SW 1271 (cell line): ENCODE data around the gene AGAP2.
"Not testable (repeated sequence)": the region's sequence is repeated elsewhere in the genome, so short reads cannot be mapped to it uniquely, and the experiment has no call there.

Source experiments
- DNase-seq, 2 experiments: peaks; one replicate each; lab custom pipeline; 2025; lab: John Stamatoyannopoulos, UW

The AGAP2 gene

GRCh38 chr12:57722716-57723629 is 15.6 kb downstream of the AGAP2 start:
- no peak for DNase-seq

- not testable (repeated sequence) for DNase-seq
Observed at GRCh38 chr12:57721846-57722608, 16.5 kb downstream of the AGAP2 start.

GRCh38 chr12:57720606-57721595 is 17.6 kb downstream of the AGAP2 start:
- no peak for DNase-seq

- no peak for DNase-seq
Observed at GRCh38 chr12:57719777-57720605, 18.6 kb downstream of the AGAP2 start.

- no peak for DNase-seq
Observed at GRCh38 chr12:57718641-57719528, 19.7 kb downstream of the AGAP2 start.

GRCh38 chr12:57717846-57718640 is 20.5 kb downstream of the AGAP2 start:
- DNase-seq, result no peak

GRCh38 chr12:57717131-57717530 is 21.4 kb downstream of the AGAP2 start:
- DNase-seq, result no peak

GRCh38 chr12:57716305-57716704 is 22.2 kb downstream of the AGAP2 start:
- no peak for DNase-seq

- no peak for DNase-seq
Observed at GRCh38 chr12:57715786-57716185, 22.8 kb downstream of the AGAP2 start.

- DNase-seq, result not testable (repeated sequence)
Observed at GRCh38 chr12:57715036-57715748, 23.4 kb downstream of the AGAP2 start.

GRCh38 chr12:57713209-57713608 is 25.3 kb downstream of the AGAP2 start:
- DNase-seq, result no peak

- no peak for DNase-seq
Observed at GRCh38 chr12:57712701-57713100, 25.8 kb downstream of the AGAP2 start.

GRCh38 chr12:57708296-57708695 is 30.2 kb downstream of the AGAP2 start:
- DNase-seq, result no peak

- no peak for DNase-seq
Observed at GRCh38 chr12:57707250-57707649, 31.3 kb downstream of the AGAP2 start.

- no peak for DNase-seq
Observed at GRCh38 chr12:57700317-57700716, 38.2 kb downstream of the AGAP2 start.

GRCh38 chr12:57698414-57698813 is 40.1 kb downstream of the AGAP2 start:
- no peak for DNase-seq

GRCh38 chr12:57697076-57697475 is 41.5 kb downstream of the AGAP2 start:
- no peak for DNase-seq

- no peak for DNase-seq
Observed at GRCh38 chr12:57695770-57696432, 42.6 kb downstream of the AGAP2 start.
